Vagina (tissue), 2 donors: ENCODE data around the gene ABTB2. TPM values are rescaled to one million over a fixed set of nuclear protein-coding genes. Genes with fewer than 3 reads are reported as not detected.

ENCODE experiments used
- DNase-seq, 2 donors: peaks; one replicate each; pipeline ENCODE4 v3.0.0-alpha.2; 2017; ENCODE audit errors: extremely low spot score in 2 of 2
- H3K27ac ChIP-seq: fragments of 200-600 bp; sonication (generic); one replicate; pipeline ENCODE4 v1.5.1; 2019
- H3K27me3 ChIP-seq: fragments of 200-600 bp; sonication (generic); one replicate; pipeline ENCODE4 v1.5.1; 2019
- H3K36me3 ChIP-seq, 2 donors: fragments of 200-600 bp; sonication (generic); one replicate each; pipeline ENCODE4 v1.5.1; 2017 to 2019
- H3K4me1 ChIP-seq: fragments of 200-600 bp; sonication (generic); one replicate; pipeline ENCODE4 v1.5.1; 2019
- H3K4me3 ChIP-seq, 2 donors: fragments of 200-600 bp; sonication (generic); 1 replicate in 1 of 2; 2 replicates in 1 of 2; pipeline ENCODE4 v1.5.1; 2016 to 2019
- H3K9me3 ChIP-seq: fragments of 200-600 bp; sonication (generic); one replicate; pipeline ENCODE4 v1.5.1; 2019
- POLR2A ChIP-seq, 2 donors: fragments of 450-650 bp; IDR thresholded peaks; one replicate each; pipeline ENCODE4 v1.6.1; 2017; ENCODE audit warnings: antibody characterized with exemption in 2 of 2, mild to moderate bottlenecking in 2 of 2, moderate library complexity in 2 of 2
- POLR2AphosphoS5 ChIP-seq, 2 donors: sonication (generic); formaldehyde crosslinking; IDR thresholded peaks; one replicate each; pipeline ENCODE4 v1.9.0; 2017; ENCODE audit warnings: antibody characterized with exemption in 2 of 2, mild to moderate bottlenecking in 2 of 2, low read depth in 1 of 2; ENCODE audit not compliant: insufficient read depth in 1 of 2
- intact Hi-C: fragments of 100-400 bp; cut with DNase I; formaldehyde crosslinking; loops from one replicate; pipeline ENCODE4 v1.15.1; 2023
- total RNA-seq: library from RNA; depleted of rRNA; stranded (reverse); fragments of >200 nt; gene quantifications from one replicate; pipeline ENCODE4 v1.2.3, GENCODE V29; 2016
- TF ChIP-seq, protein P1 (sequence below), 3 experiments: fragments of 450-650 bp in 2 of 3; fragments of 200-600 bp in 1 of 3; sonication (generic) in 1 of 3; IDR thresholded peaks; one replicate each; pipeline ENCODE4 v1.5.1; 2017 to 2019; ENCODE audit warnings: antibody characterized with exemption in 3 of 3, mild to moderate bottlenecking in 2 of 3, moderate library complexity in 2 of 3

Gene ABTB2
- total RNA-seq, 1 donor from 2014 or later: 10.8 TPM

DNA sequence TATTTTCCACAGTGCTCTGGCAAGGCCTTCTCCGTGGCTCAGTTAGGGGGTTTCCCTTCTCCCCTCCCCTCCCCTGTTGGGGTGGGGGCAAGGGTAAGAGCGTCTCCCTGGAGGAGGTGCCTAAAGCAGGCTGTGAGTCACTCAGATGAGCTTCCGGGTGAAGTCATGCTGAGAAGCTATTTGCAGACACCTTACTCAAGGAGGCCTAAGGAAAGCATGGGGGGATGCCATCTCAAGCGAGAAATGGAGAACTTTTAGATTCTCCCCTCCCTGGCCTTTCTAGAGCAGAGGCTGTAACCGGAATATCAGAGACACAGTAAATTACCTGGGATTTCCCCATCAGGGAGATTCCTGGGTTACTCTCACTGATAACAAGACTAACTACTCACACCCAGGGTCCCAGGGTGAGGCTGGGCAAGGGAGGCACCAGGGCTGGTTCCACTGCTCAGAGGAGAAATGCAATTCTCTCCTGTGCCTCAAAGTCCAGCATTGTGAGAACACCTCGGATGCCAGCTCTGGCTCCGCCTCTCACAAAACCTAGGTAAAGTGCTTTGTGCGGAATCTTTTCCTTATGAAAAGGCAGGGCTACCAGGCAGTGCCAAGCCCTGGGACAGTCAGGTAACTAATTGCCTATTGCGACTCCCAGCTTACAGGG, 123.6 kb downstream of the ABTB2 start:
- intact Hi-C loops: no loop called here
- Histone ChIP-seq H3K4me1 (peaks cover 9% of the 10 kb centered on the region), H3K4me3 (no peak overlapping the region), H3K36me3 (no peaks in the 10 kb centered on the region), H3K27ac (no peak overlapping the region), H3K9me3 (no peaks in the 10 kb centered on the region), H3K27me3 (no peaks in the 10 kb centered on the region)
- DNase-seq: no peak
- TF ChIP-seq, protein P1, sequence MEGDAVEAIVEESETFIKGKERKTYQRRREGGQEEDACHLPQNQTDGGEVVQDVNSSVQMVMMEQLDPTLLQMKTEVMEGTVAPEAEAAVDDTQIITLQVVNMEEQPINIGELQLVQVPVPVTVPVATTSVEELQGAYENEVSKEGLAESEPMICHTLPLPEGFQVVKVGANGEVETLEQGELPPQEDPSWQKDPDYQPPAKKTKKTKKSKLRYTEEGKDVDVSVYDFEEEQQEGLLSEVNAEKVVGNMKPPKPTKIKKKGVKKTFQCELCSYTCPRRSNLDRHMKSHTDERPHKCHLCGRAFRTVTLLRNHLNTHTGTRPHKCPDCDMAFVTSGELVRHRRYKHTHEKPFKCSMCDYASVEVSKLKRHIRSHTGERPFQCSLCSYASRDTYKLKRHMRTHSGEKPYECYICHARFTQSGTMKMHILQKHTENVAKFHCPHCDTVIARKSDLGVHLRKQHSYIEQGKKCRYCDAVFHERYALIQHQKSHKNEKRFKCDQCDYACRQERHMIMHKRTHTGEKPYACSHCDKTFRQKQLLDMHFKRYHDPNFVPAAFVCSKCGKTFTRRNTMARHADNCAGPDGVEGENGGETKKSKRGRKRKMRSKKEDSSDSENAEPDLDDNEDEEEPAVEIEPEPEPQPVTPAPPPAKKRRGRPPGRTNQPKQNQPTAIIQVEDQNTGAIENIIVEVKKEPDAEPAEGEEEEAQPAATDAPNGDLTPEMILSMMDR (IDR thresholded peaks at IDR 0.05): no peak
- TF ChIP-seq POLR2A (IDR thresholded peaks at IDR 0.05) (no peak), POLR2AphosphoS5 (IDR thresholded peaks at IDR 0.05; ENCODE audit: insufficient read depth in 1 of 2, low read depth in 1 of 2) (no peak)

GRCh38 chr11:34233215-34233614, 124.6 kb downstream of the ABTB2 start:
- no peaks in the 10 kb centered on the region for H3K9me3 ChIP-seq
- no peaks in the 10 kb centered on the region for H3K27me3 ChIP-seq
- H3K4me1 ChIP-seq: peaks cover 9% of the 10 kb centered on the region
- H3K27ac ChIP-seq: no peak overlapping the region
- intact Hi-C loops: no loop called here
- TF ChIP-seq POLR2A (IDR thresholded peaks at IDR 0.05) (no peak), POLR2AphosphoS5 (IDR thresholded peaks at IDR 0.05; ENCODE audit: insufficient read depth in 1 of 2, low read depth in 1 of 2) (no peak)
- TF ChIP-seq, protein P1 (IDR thresholded peaks at IDR 0.05): no peak
- H3K4me3 ChIP-seq: no peak overlapping the region
- no peaks in the 10 kb centered on the region for H3K36me3 ChIP-seq
- DNase-seq: no peak

- no peak for DNase-seq
- H3K4me1 ChIP-seq: peaks cover 9% of the 10 kb centered on the region
- intact Hi-C loops: no loop called here
- TF ChIP-seq POLR2AphosphoS5 (IDR thresholded peaks at IDR 0.05; ENCODE audit: insufficient read depth in 1 of 2, low read depth in 1 of 2) (no peak), POLR2A (IDR thresholded peaks at IDR 0.05) (no peak)
- TF ChIP-seq, protein P1 (IDR thresholded peaks at IDR 0.05): no peak
- no peaks in the 10 kb centered on the region for H3K27me3 ChIP-seq
- H3K4me3 ChIP-seq: no peak overlapping the region
- H3K36me3 ChIP-seq: no peaks in the 10 kb centered on the region
- H3K27ac ChIP-seq: no peak overlapping the region
- no peaks in the 10 kb centered on the region for H3K9me3 ChIP-seq
Observed at GRCh38 chr11:34232807-34233206, 125.0 kb downstream of the ABTB2 start.

- no peak overlapping the region for H3K4me3 ChIP-seq
- H3K36me3 ChIP-seq: no peaks in the 10 kb centered on the region
- peaks cover 21% of the 10 kb centered on the region for H3K4me1 ChIP-seq
- TF ChIP-seq POLR2AphosphoS5 (IDR thresholded peaks at IDR 0.05; ENCODE audit: insufficient read depth in 1 of 2, low read depth in 1 of 2): no peak
- no peak for TF ChIP-seq POLR2A (IDR thresholded peaks at IDR 0.05)
- TF ChIP-seq, protein P1 (IDR thresholded peaks at IDR 0.05): no peak
- intact Hi-C loops: no loop called here
- no peaks in the 10 kb centered on the region for H3K9me3 ChIP-seq
- H3K27me3 ChIP-seq: no peaks in the 10 kb centered on the region
- H3K27ac ChIP-seq: no peak overlapping the region
- DNase-seq: no peak
Observed at GRCh38 chr11:34226210-34226609, 131.6 kb downstream of the ABTB2 start.

DNA sequence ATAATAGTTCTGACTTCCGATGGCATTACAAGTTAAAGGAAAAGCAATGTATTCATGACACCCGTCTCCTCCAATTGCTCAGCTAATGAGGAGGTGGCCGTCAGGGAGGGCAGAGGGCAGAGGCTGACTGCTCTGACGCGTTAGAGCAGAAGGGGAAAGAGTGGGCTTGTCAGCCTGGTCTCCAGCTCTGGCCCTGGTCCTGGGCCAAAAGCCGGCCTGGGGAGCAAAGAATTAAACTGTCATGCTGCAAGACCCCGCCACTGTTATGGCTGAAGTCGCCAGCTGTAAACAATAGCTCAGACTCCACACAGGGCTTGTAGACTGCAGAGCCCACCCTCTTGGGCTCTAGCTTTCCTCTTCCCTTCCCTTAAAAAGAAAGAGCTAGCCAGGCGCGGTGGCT, 132.7 kb downstream of the ABTB2 start:
- no peak for DNase-seq
- intact Hi-C loops: no loop called here
- Histone ChIP-seq H3K4me1 (peaks cover 21% of the 10 kb centered on the region), H3K36me3 (no peaks in the 10 kb centered on the region), H3K9me3 (no peaks in the 10 kb centered on the region), H3K27ac (no peak overlapping the region), H3K4me3 (no peak overlapping the region), H3K27me3 (no peaks in the 10 kb centered on the region)
- TF ChIP-seq POLR2AphosphoS5 (IDR thresholded peaks at IDR 0.05; ENCODE audit: insufficient read depth in 1 of 2, low read depth in 1 of 2): no peak
- TF ChIP-seq, protein P1 (IDR thresholded peaks at IDR 0.05): no peak
- no peak for TF ChIP-seq POLR2A (IDR thresholded peaks at IDR 0.05)
